Mesenchymal stem cell (in vitro differentiated cells and primary cell): ENCODE measurements around the gene NAPA.

ENCODE experiments used
- DNase-seq: peaks from one replicate; pipeline ENCODE4 v3.0.0-alpha.2; 2013
- H2AFZ ChIP-seq: one replicate; pipeline ENCODE4 v1.6.1; 2013; ENCODE audit warnings: low read depth, mild to moderate bottlenecking, control low read depth, inconsistent platforms, low read length, moderate library complexity
- H2AK5ac ChIP-seq: 2 replicates; pipeline ENCODE4 v1.6.1; 2013; ENCODE audit warnings: low read length, moderate library complexity, mild to moderate bottlenecking, inconsistent platforms; ENCODE audit not compliant: severe bottlenecking
- H2BK120ac ChIP-seq: one replicate; pipeline ENCODE4 v1.6.1; 2013; ENCODE audit warnings: low read depth, mild to moderate bottlenecking, inconsistent platforms, low read length, moderate library complexity
- H2BK12ac ChIP-seq, 2 experiments: one replicate each; pipeline ENCODE4 v1.6.1; 2013; ENCODE audit warnings: inconsistent platforms in 2 of 2, low read length in 2 of 2, mild to moderate bottlenecking in 2 of 2, moderate library complexity in 2 of 2, control low read depth in 1 of 2
- H2BK15ac ChIP-seq: one replicate; pipeline ENCODE4 v1.6.1; 2013; ENCODE audit warnings: mild to moderate bottlenecking, low read depth, inconsistent platforms; ENCODE audit not compliant: poor library complexity, severe bottlenecking
- H2BK5ac ChIP-seq: 2 replicates; pipeline ENCODE4 v1.6.1; 2013; ENCODE audit warnings: low read depth, mild to moderate bottlenecking, low read length, control low read depth, inconsistent platforms; ENCODE audit not compliant: poor library complexity, severe bottlenecking
- H3K14ac ChIP-seq, 2 experiments: one replicate each; pipeline ENCODE4 v1.6.1; 2013; ENCODE audit warnings: inconsistent platforms in 2 of 2, low read length in 2 of 2, control low read depth in 1 of 2, mild to moderate bottlenecking in 1 of 2, moderate library complexity in 1 of 2
- H3K18ac ChIP-seq, 2 experiments: one replicate each; pipeline ENCODE4 v1.6.1; 2013; ENCODE audit warnings: inconsistent platforms in 2 of 2, low read length in 2 of 2, control low read depth in 1 of 2, low read depth in 1 of 2, mild to moderate bottlenecking in 1 of 2
- H3K23ac ChIP-seq, 2 experiments: one replicate each; pipeline ENCODE4 v1.6.1; 2013; ENCODE audit warnings: inconsistent platforms in 2 of 2, low read length in 2 of 2, mild to moderate bottlenecking in 2 of 2, moderate library complexity in 2 of 2, control low read depth in 1 of 2
- H3K27ac ChIP-seq: 2 replicates; pipeline ENCODE4 v1.5.1; 2013; ENCODE audit warnings: mild to moderate bottlenecking, moderate library complexity, low read length, control low read depth, inconsistent platforms; ENCODE audit not compliant: poor library complexity, severe bottlenecking
- H3K27me3 ChIP-seq, 2 experiments: 2 replicates each; pipeline versions ENCODE4 v1.6.1 to v1.7.0; 2013; ENCODE audit warnings: low read length in 2 of 2, mild to moderate bottlenecking in 2 of 2, moderate library complexity in 2 of 2, control low read depth in 1 of 2, inconsistent platforms in 1 of 2; ENCODE audit not compliant: control insufficient read depth in 1 of 2, insufficient read depth in 1 of 2
- H3K36me3 ChIP-seq, 2 experiments: 2 replicates each; pipeline versions ENCODE4 v1.6.1 to v1.7.0; 2013; ENCODE audit warnings: low read length in 2 of 2, control low read depth in 1 of 2, inconsistent platforms in 1 of 2, low read depth in 1 of 2, mild to moderate bottlenecking in 1 of 2; ENCODE audit not compliant: insufficient read depth in 2 of 2, control insufficient read depth in 1 of 2
- H3K4ac ChIP-seq, 2 experiments: one replicate each; pipeline ENCODE4 v1.6.1; 2013; ENCODE audit warnings: inconsistent platforms in 2 of 2, low read length in 2 of 2, mild to moderate bottlenecking in 2 of 2, moderate library complexity in 2 of 2, control low read depth in 1 of 2, low read depth in 1 of 2
- H3K4me1 ChIP-seq: 2 replicates; pipeline ENCODE4 v1.6.1; 2013; ENCODE audit warnings: low read depth, low read length, control low read depth; ENCODE audit not compliant: control insufficient read depth, insufficient read depth
- H3K4me2 ChIP-seq: 2 replicates; pipeline ENCODE4 v1.6.1; 2013; ENCODE audit warnings: low read length, mild to moderate bottlenecking, inconsistent platforms; ENCODE audit not compliant: poor library complexity, severe bottlenecking
- H3K4me3 ChIP-seq, 2 experiments: 2 replicates each; pipeline versions ENCODE4 v1.5.1 to v1.7.0; 2013; ENCODE audit warnings: low read length in 2 of 2, mild to moderate bottlenecking in 2 of 2, control low read depth in 1 of 2, low read depth in 1 of 2; ENCODE audit not compliant: insufficient read depth in 1 of 2
- H3K79me1 ChIP-seq: replicated peaks from 2 replicates; pipeline ENCODE4 v1.6.1; 2013; ENCODE audit warnings: mild to moderate bottlenecking, control low read depth, low read length, inconsistent platforms; ENCODE audit not compliant: poor library complexity, severe bottlenecking
- H3K9ac ChIP-seq: 2 replicates; pipeline ENCODE4 v1.7.0; 2013; ENCODE audit warnings: mild to moderate bottlenecking, low read length, moderate library complexity
- H3K9me3 ChIP-seq: 2 replicates; pipeline ENCODE4 v1.7.0; 2013; ENCODE audit warnings: mild to moderate bottlenecking, low read length; ENCODE audit not compliant: control insufficient read depth
- H4K8ac ChIP-seq: one replicate; pipeline ENCODE4 v1.6.1; 2013; ENCODE audit warnings: inconsistent platforms, mild to moderate bottlenecking, low read length, moderate library complexity
- H4K91ac ChIP-seq: one replicate; pipeline ENCODE4 v1.6.1; 2013; ENCODE audit warnings: mild to moderate bottlenecking, low read length, inconsistent platforms
- WGBS: methylation state at CpG from one replicate; pipeline ENCODE4 v1.1.7; 2013; ENCODE audit warnings: mixed read lengths; 5-methylcytosine and 5-hydroxymethylcytosine counted together

Gene NAPA

DNA sequence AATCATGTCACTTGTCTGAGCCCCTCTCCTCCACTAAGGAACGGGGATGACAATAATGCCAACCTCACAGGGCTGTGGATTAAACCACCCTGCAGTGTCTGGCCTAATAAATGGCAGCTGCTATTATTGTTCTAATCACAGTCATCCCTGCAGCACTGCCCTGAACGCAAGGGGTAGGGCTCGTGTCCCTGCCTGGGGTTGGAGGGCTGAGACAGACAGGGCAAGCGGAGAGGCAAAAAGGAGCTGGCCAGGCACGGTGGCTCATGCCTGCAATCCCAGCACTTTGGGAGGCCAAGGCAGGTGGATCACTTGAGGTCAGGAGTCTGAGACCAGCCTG lies 20.7 kb downstream of the NAPA start:
- Histone ChIP-seq H3K4me1 (peaks cover 9% of the 10 kb centered on the region), H3K4ac (no peak overlapping the region), H3K4me2 (no peak overlapping the region), H3K9ac (no peak overlapping the region), H3K14ac (no peak overlapping the region), H3K36me3 (peaks cover 88 to 97% of the 10 kb centered on the region in 2 experiments), H2BK120ac (no peak overlapping the region), H2BK12ac (no peak overlapping the region), H3K4me3 (no peak overlapping the region), H3K23ac (no peak overlapping the region), H3K27ac (no peak overlapping the region), H4K91ac (no peak overlapping the region), H2BK5ac (no peak overlapping the region), H2AFZ (no peak overlapping the region), H2AK5ac (no peak overlapping the region), H3K79me1 (peaks cover 46% of the 10 kb centered on the region), H3K27me3 (no peaks in the 10 kb centered on the region), H3K18ac (no peak overlapping the region), H4K8ac (no peak overlapping the region), H3K9me3 (no peaks in the 10 kb centered on the region), H2BK15ac (no peak overlapping the region)
- 98% methylated on average over 5 of the region's 5 CpGs for WGBS
- DNase-seq, result no peak

- no peak overlapping the region for H2AK5ac ChIP-seq
- H3K23ac ChIP-seq, result no peak overlapping the region
- peaks cover 9% of the 10 kb centered on the region for H3K4me1 ChIP-seq
- H2BK15ac ChIP-seq, result no peak overlapping the region
- no peak overlapping the region for H3K4me3 ChIP-seq
- no peak overlapping the region for H2BK5ac ChIP-seq
- H3K27ac ChIP-seq, result no peak overlapping the region
- H3K36me3 ChIP-seq, result peaks cover 87 to 95% of the 10 kb centered on the region in 2 experiments
- H2AFZ ChIP-seq, result no peak overlapping the region
- no peak overlapping the region for H3K14ac ChIP-seq
- WGBS, result 91% methylated on average over 17 of the region's 18 CpGs
- no peak overlapping the region for H3K4me2 ChIP-seq
- H3K4ac ChIP-seq, result no peak overlapping the region
- no peaks in the 10 kb centered on the region for H3K9me3 ChIP-seq
- H3K18ac ChIP-seq, result no peak overlapping the region
- no peak overlapping the region for H2BK12ac ChIP-seq
- DNase-seq, result no peak
- H3K27me3 ChIP-seq, result no peaks in the 10 kb centered on the region
- no peak overlapping the region for H2BK120ac ChIP-seq
- H4K8ac ChIP-seq, result no peak overlapping the region
- H3K79me1 ChIP-seq, result peaks cover 40% of the 10 kb centered on the region
- no peak overlapping the region for H3K9ac ChIP-seq
- H4K91ac ChIP-seq, result no peak overlapping the region
Observed at GRCh38 chr19:47493378-47494210, 21.3 kb downstream of the NAPA start.

- Histone ChIP-seq H3K4me2 (no peak overlapping the region), H2BK5ac (no peak overlapping the region), H3K79me1 (peaks cover 33% of the 10 kb centered on the region), H3K27ac (no peak overlapping the region), H3K4ac (no peak overlapping the region), H2BK12ac (no peak overlapping the region), H2BK15ac (no peak overlapping the region), H3K27me3 (no peaks in the 10 kb centered on the region), H2BK120ac (no peak overlapping the region), H3K9me3 (no peaks in the 10 kb centered on the region), H3K4me3 (no peak overlapping the region), H2AK5ac (no peak overlapping the region), H3K4me1 (peaks cover 5% of the 10 kb centered on the region), H4K91ac (peak overlapping the region; percentile 1), H4K8ac (no peak overlapping the region), H3K9ac (no peak overlapping the region), H3K14ac (no peak overlapping the region), H3K18ac (no peak overlapping the region), H2AFZ (no peak overlapping the region), H3K36me3 (peaks cover 82 to 93% of the 10 kb centered on the region in 2 experiments), H3K23ac (no peak overlapping the region)
- DNase-seq, result no peak
- WGBS, result 87% methylated on average over 19 of the region's 23 CpGs
Observed at GRCh38 chr19:47492571-47493377, 22.1 kb downstream of the NAPA start.

DNA sequence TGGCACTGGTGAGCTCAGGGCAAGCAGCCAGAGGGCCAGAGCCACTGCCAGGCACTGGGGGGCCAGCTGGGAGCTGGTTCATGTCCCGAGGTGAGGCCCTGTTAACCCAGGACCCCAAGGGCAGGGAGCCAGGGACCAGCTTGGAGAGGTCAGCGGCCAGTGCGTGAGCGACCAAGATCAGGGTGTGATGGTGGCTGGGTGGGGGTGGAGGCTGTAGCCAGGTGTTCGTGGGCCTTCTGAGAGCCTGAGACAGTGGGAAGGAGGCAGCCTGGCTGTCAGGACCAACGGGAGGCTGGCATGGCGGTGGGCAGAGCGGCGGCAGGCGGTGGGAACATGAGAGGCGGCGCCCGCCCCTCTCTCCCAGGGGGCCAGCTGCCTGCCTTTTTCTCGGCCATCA lies 22.7 kb downstream of the NAPA start:
- Histone ChIP-seq H2BK15ac (no peak overlapping the region), H4K91ac (no peak overlapping the region), H4K8ac (no peak overlapping the region), H3K18ac (no peak overlapping the region), H2AFZ (no peak overlapping the region), H3K4me3 (no peak overlapping the region), H3K36me3 (peaks cover 81 to 93% of the 10 kb centered on the region in 2 experiments), H2AK5ac (no peak overlapping the region), H3K14ac (no peak overlapping the region), H2BK5ac (no peak overlapping the region), H2BK120ac (no peak overlapping the region), H3K23ac (no peak overlapping the region), H3K4me2 (no peak overlapping the region), H3K27me3 (no peaks in the 10 kb centered on the region), H2BK12ac (no peak overlapping the region), H3K4ac (no peak overlapping the region), H3K79me1 (peaks cover 26% of the 10 kb centered on the region), H3K9ac (no peak overlapping the region), H3K9me3 (no peaks in the 10 kb centered on the region), H3K4me1 (peaks cover 5% of the 10 kb centered on the region), H3K27ac (no peak overlapping the region)
- 93% methylated on average over 12 of the region's 14 CpGs for WGBS
- no peak for DNase-seq
